ENCODE data around the gene SDR42E2.

The SDR42E2 gene

DNA sequence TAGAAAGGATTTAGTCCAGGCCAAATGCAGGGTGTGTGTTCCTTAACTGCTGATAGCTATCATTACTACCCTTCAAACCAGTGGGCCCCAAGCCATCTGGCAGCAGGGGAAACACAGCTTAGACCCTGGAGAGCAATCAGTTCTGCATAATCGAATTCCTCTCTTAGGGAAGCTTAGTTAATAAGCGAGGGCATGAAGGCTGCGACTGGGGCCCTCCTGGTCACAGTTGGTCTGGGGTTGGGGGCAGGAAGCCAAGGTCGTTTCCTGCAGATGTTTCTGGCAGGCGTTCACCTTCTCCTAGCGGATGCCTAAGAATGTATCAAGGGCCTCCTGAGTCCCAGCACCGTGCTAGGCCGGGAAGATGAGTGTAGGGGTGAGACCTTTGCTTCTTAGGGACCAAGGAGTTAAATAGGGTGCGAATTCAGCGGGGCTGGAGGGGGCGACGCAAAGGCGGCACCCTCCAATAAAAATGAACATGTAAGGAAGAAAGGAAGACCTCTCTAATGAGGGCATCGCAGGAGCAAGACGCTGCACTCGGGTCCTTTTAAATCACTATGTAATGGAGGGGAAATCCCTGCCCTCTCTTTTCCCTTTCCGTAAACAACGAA, 27.3 kb downstream of the SDR42E2 start:
- Histone ChIP-seq H3K36me3 (ENCODE audit: control insufficient read depth, insufficient read depth, low read length) (no peaks in the 10 kb centered on the region), H3K27me3 (replicated peaks; ENCODE audit: control insufficient read depth, insufficient read depth, low read length) (no peaks in the 10 kb centered on the region), H3K4me3 (replicated peaks; ENCODE audit: low read depth, low read length) (peak overlapping the region; percentile 76)
- no peak for TF ChIP-seq CTCF (IDR thresholded peaks at IDR 0.05; ENCODE audit: insufficient read depth, low read length, poor library complexity, severe bottlenecking)
- no peak for DNase-seq (ENCODE audit: extremely low read depth, insufficient read length)

- Histone ChIP-seq H3K4me3 (replicated peaks; ENCODE audit: low read depth, low read length) (peak overlapping the region; percentile 76), H3K36me3 (ENCODE audit: control insufficient read depth, insufficient read depth, low read length) (no peaks in the 10 kb centered on the region), H3K27me3 (replicated peaks; ENCODE audit: control insufficient read depth, insufficient read depth, low read length) (no peaks in the 10 kb centered on the region)
- peak; percentile 96 for DNase-seq (ENCODE audit: extremely low read depth, insufficient read length)
- no peak for TF ChIP-seq CTCF (IDR thresholded peaks at IDR 0.05; ENCODE audit: insufficient read depth, low read length, poor library complexity, severe bottlenecking)
Observed at GRCh38 chr16:22190081-22190775, 27.9 kb downstream of the SDR42E2 start.

DNA sequence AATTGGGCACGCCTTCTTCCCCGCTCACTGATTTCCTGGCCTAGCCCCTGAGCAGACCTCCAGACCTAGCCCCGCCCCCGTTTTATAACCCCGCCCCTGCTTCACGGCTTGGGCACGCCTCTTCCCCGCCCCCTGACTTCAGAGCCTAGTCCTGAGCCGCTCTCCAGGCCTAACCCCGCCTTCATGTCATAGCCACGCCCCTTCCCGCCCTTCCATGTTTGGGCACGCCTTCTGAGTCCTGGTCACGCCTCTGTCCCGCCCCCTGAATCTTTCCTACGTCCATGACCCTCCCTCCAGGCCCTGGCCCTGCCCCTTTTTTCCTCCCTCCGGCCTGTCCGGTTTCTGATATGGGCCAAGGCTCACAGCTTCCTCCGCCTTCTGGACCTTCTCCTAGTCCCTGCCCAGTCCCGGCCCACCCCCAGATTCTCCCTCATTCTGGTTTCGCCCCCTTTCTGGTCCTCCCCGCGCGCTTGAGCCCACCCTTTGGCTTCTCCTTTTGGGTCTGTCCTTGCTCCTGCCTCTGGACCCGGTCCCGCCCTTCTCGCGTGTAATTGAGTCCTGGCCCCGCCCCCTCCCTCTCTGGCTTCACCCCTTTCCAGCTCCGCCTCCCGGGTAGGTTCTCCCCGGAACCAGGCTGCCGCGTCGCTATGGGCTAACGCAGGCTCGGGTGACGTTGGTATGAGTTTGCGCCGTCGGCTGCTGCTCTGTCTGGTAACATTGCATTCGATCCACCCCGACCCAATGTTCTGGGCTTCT, 28.6 kb downstream of the SDR42E2 start:
- DNase-seq (ENCODE audit: extremely low read depth, insufficient read length): peak; percentile 96
- TF ChIP-seq CTCF (IDR thresholded peaks at IDR 0.05; ENCODE audit: insufficient read depth, low read length, poor library complexity, severe bottlenecking): no peak
- Histone ChIP-seq H3K27me3 (replicated peaks; ENCODE audit: control insufficient read depth, insufficient read depth, low read length) (no peaks in the 10 kb centered on the region), H3K36me3 (ENCODE audit: control insufficient read depth, insufficient read depth, low read length) (no peaks in the 10 kb centered on the region), H3K4me3 (replicated peaks; ENCODE audit: low read depth, low read length) (peak overlapping the region; percentile 63)

- peak overlapping the region; percentile 63 for H3K4me3 ChIP-seq (replicated peaks; ENCODE audit: low read depth, low read length)
- H3K27me3 ChIP-seq (replicated peaks; ENCODE audit: control insufficient read depth, insufficient read depth, low read length): no peaks in the 10 kb centered on the region
- TF ChIP-seq CTCF (IDR thresholded peaks at IDR 0.05; ENCODE audit: insufficient read depth, low read length, poor library complexity, severe bottlenecking): no peak
- H3K36me3 ChIP-seq (ENCODE audit: control insufficient read depth, insufficient read depth, low read length): no peaks in the 10 kb centered on the region
- DNase-seq (ENCODE audit: extremely low read depth, insufficient read length): no peak
Observed at GRCh38 chr16:22191532-22192260, 29.4 kb downstream of the SDR42E2 start.

- TF ChIP-seq CTCF (IDR thresholded peaks at IDR 0.05; ENCODE audit: insufficient read depth, low read length, poor library complexity, severe bottlenecking): no peak
- peak; percentile 58 for DNase-seq (ENCODE audit: extremely low read depth, insufficient read length)
- no peak overlapping the region for H3K4me3 ChIP-seq (replicated peaks; ENCODE audit: low read depth, low read length)
Observed at GRCh38 chr16:22192261-22193062, 30.2 kb downstream of the SDR42E2 start.

More at GRCh38 chr16:22192261-22193062, 30.2 kb downstream of the SDR42E2 start:
- H3K36me3 ChIP-seq (ENCODE audit: control insufficient read depth, insufficient read depth, low read length): no peaks in the 10 kb centered on the region
- no peaks in the 10 kb centered on the region for H3K27me3 ChIP-seq (replicated peaks; ENCODE audit: control insufficient read depth, insufficient read depth, low read length)

Measured in GM06990 (cell line).